ENCODE measurements around the gene SLC25A19.

DNA sequence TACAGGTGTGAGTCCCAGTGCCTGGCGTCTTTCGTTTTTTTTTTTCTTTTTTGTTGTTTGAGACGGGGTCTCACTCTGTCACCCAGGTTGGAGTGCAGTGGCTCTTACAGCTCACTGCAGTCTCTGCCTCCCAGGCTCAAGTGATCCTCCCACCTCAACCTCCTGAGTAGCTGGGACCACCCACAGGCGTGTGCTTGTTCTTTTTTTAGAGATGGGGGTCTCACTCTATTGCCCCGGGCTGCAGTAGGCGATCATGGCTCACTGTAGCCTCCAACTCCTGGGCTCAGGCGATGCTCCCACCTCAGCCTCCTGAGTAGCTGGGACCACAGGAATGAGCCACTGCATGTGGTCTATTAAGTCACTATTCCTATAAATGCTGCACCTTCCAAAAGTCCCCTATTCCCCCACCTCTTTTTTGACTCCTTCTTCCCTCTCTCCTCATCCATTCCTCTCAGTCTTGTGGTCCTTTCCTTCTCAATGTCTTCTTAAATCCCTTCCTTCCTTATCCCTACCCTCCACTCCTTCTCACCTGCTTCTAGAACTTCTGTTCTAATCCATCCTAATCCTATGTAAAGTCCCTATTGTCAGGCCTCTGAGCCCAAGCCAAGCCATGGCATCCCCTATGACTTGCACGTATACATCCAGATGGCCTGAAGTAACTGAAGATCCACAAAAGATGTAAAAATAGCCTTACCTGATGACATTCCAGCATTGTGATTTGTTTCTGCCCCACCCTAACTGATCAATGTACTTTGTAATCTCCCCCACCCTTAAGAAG is 37.0 kb downstream of the SLC25A19 start:
- TF ChIP-seq POLR2AphosphoS5 (IDR thresholded peaks at IDR 0.05; ENCODE audit: borderline replicate concordance, low read depth, low read length) (no peak), EZH2 (IDR thresholded peaks at IDR 0.05) (no peak)

All from SK-N-MC (cell line).